Urinary bladder (tissue), 4 donors: ENCODE measurements around the gene CD69. TPM values are rescaled to one million over a fixed set of nuclear protein-coding genes. Genes with fewer than 3 reads are reported as not detected.

Source experiments
- DNase-seq: peaks from one replicate; pipeline ENCODE4 v3.0.0-alpha.2; 2015; ENCODE audit errors: extremely low spot score
- H3K27ac ChIP-seq: one replicate; pipeline ENCODE4 v1.5.1; 2013; ENCODE audit warnings: low read depth, mild to moderate bottlenecking, moderate library complexity
- H3K36me3 ChIP-seq: one replicate; pipeline ENCODE4 v1.6.1; 2013; ENCODE audit warnings: mild to moderate bottlenecking, moderate library complexity; ENCODE audit not compliant: insufficient read depth
- H3K4me1 ChIP-seq: one replicate; pipeline ENCODE4 v1.6.1; 2013; ENCODE audit warnings: mild to moderate bottlenecking, moderate library complexity; ENCODE audit not compliant: insufficient read depth
- H3K4me3 ChIP-seq: one replicate; pipeline ENCODE4 v1.5.1; 2013; ENCODE audit warnings: low read depth, low read length
- WGBS: extraction: QIAGEN DNeasy Blood & Tissue Kit; methylation state at CpG from one replicate; pipeline ENCODE4 v1.1.7; 2013; 5-methylcytosine and 5-hydroxymethylcytosine counted together
- polyA plus RNA-seq: library from polyadenylated mRNA; stranded (reverse); fragments of 200-250 nt; gene quantifications from one replicate; pipeline ENCODE4 v1.2.3, GENCODE V29; 2013
- total RNA-seq: library from RNA; depleted of rRNA; stranded (reverse); fragments of >200 nt; gene quantifications from one replicate; pipeline ENCODE4 v1.2.3, GENCODE V29; 2014
- donor health status: healthy with polysubstance abuse.
- donor health status: healthy.

The CD69 gene
- total and polyA plus RNA-seq, 2 donors = 7.4 to 13.7 TPM

DNA sequence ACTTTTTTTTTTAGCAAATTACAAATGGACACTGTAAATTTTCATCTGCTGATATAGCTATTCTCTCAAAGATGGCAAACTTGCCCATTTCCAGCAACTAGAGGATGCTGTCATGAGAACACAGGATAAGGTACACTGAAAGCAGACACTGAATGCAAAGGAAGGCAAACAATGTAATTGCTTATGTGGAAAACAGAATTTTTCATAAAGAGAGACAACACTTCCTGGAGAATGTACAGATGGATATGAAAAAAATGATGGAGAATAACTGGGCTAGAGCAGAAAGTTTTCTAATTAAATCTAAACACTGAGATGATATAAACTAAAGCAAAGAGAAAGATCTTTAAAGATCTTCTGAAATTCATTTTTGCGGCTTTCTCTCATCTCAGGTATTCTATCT lies 581 bp downstream of the CD69 start:
- peak overlapping the region; percentile 35 for H3K4me3 ChIP-seq
- 79% methylated on average over 1 of the region's 1 CpG for WGBS
- no peaks in the 10 kb centered on the region for H3K36me3 ChIP-seq
- H3K4me1 ChIP-seq = no peaks in the 10 kb centered on the region
- peak overlapping the region; percentile 23 for H3K27ac ChIP-seq
- no peak for DNase-seq

GRCh38 chr12:9759694-9760093 lies 1.0 kb downstream of the CD69 start:
- Histone ChIP-seq H3K4me3 (no peak overlapping the region), H3K27ac (no peak overlapping the region), H3K4me1 (no peaks in the 10 kb centered on the region), H3K36me3 (no peaks in the 10 kb centered on the region)
- WGBS = 79% methylated on average over 1 of the region's 1 CpG
- no peak for DNase-seq

- no peaks in the 10 kb centered on the region for H3K4me1 ChIP-seq
- no peaks in the 10 kb centered on the region for H3K36me3 ChIP-seq
- H3K4me3 ChIP-seq = peak overlapping the region; percentile 39
- no peak for DNase-seq
- no peak overlapping the region for H3K27ac ChIP-seq
- 89% methylated on average over 3 of the region's 3 CpGs for WGBS
These were observed 2.6 kb downstream of the CD69 start for GRCh38 chr12:9758119-9758518.

DNA sequence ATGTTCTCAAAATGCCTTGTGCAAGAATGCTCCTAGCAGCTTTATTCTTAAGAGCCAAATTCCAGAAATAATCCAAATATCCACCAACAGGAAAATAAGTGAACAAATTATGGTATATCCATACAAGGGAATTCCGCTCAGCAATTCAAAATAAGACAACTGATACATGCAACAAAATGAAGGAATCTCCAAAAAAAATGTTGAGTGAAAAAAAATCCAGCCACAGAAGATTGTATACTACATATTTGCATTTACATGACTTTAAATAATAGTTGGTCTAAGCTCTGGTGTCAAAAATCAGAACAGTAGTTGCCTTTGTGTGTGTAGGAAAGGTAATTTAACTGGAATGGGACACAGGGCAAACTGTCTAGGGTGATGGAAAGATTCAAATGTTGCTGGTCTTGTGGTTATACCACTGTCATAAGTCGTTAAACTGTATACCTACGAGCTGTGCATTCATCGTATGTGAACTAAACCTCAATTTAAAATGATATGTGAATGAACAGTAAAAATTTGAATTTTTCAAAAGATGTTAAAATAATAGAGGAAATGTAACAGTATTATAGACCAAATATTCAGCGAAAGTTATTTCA lies 3.2 kb downstream of the CD69 start:
- Histone ChIP-seq H3K36me3 (no peaks in the 10 kb centered on the region), H3K27ac (no peak overlapping the region), H3K4me1 (no peaks in the 10 kb centered on the region), H3K4me3 (no peak overlapping the region)
- 78% methylated on average over 5 of the region's 5 CpGs for WGBS
- no peak for DNase-seq

GRCh38 chr12:9756706-9757105 lies 4.0 kb downstream of the CD69 start:
- WGBS = 88% methylated on average over 5 of the region's 5 CpGs
- Histone ChIP-seq H3K4me1 (no peaks in the 10 kb centered on the region), H3K4me3 (no peak overlapping the region), H3K36me3 (no peaks in the 10 kb centered on the region), H3K27ac (no peak overlapping the region)
- DNase-seq = no peak

GRCh38 chr12:9756170-9756569 lies 4.5 kb downstream of the CD69 start:
- WGBS = 82% methylated on average over 2 of the region's 2 CpGs
- no peak for DNase-seq
- Histone ChIP-seq H3K4me1 (no peaks in the 10 kb centered on the region), H3K27ac (no peak overlapping the region), H3K36me3 (no peaks in the 10 kb centered on the region), H3K4me3 (no peak overlapping the region)

- Histone ChIP-seq H3K36me3 (no peaks in the 10 kb centered on the region), H3K27ac (no peak overlapping the region), H3K4me3 (no peak overlapping the region), H3K4me1 (no peaks in the 10 kb centered on the region)
- DNase-seq = no peak
- WGBS = 74% methylated on average over 2 of the region's 2 CpGs
These were observed 5.1 kb downstream of the CD69 start for GRCh38 chr12:9755567-9755966.

DNA sequence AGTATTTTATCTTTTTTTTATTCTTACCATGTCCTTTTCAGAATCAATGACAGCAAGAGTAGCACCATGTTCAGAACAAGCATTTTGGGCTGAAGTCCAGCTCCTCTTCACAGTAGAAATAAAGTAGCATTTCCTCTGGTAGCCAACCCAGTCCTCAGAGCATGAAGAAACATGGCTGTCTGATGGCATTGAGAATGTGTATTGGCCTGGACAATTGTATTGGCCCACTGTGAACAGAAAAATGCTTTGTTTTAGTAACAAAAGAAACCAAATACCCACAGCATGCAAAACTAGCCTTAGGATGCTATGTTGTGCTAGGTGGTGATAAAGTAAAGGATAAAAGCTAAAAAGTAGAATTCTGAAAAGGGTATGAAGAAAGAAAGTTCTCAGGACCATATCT lies 5.7 kb downstream of the CD69 start:
- DNase-seq = no peak
- Histone ChIP-seq H3K36me3 (no peaks in the 10 kb centered on the region), H3K4me3 (no peak overlapping the region), H3K4me1 (no peaks in the 10 kb centered on the region), H3K27ac (no peak overlapping the region)

DNA sequence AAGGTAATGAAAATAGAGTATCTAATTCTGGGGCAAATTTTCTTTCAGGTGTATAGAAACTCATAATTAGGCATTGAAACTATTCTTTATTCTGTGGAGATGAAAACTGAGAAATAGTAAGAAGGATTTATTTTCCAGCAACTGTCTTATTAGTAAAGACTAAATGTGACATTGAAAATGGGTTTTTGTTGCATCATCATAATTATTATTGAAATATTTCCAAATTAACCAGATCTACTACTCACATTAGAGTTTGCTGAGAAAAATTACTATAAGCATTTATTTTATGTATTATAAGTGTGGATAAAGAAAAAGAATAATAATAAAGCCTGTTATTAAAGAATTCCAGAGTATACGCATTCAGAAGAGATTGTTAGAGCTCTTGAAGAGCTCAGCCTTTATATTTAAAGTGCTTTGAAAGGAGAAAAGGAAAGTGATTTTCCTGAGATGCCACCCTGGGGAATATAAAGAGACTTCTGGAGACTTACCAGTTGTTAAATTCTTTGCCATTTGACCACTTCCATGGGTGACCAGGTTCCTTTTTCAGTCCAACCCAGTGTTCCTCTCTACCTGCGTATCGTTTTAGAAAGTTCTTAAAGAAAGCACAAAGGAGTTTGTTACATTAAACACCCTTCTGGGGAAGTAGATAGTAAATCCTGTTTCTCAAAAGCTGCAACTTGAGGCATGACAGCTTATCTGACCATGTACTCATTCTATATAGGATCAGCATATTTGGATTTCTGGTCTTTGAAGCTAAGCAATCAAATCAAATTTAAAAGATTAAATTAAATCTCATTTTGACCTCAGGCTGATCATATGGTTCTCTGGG lies 6.4 kb downstream of the CD69 start:
- H3K4me3 ChIP-seq = no peak overlapping the region
- no peak for DNase-seq
- H3K27ac ChIP-seq = no peak overlapping the region
- H3K4me1 ChIP-seq = no peaks in the 10 kb centered on the region
- WGBS = 83% methylated on average over 3 of the region's 3 CpGs
- no peaks in the 10 kb centered on the region for H3K36me3 ChIP-seq

DNA sequence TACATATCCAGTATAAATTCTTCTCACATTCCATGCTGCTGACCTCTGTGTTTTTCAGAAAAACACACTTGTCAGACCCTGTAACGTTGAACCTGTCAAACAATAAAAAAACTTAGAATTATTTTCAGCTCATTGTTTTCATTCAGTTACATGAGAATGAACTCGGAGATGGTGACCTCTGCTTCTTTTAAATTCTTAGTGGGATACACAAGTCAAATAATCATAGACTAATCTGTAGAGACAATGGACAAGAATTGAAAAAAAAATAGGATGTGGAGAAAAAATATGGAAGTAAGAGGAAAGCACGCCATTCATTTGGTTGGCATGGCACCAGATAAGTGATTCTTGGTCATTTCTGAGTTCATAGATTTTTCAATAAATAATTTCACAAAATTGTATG lies 7.2 kb downstream of the CD69 start:
- Histone ChIP-seq H3K36me3 (no peaks in the 10 kb centered on the region), H3K4me1 (no peaks in the 10 kb centered on the region), H3K27ac (no peak overlapping the region), H3K4me3 (no peak overlapping the region)
- no peak for DNase-seq
- 69% methylated on average over 3 of the region's 3 CpGs for WGBS

GRCh38 chr12:9753073-9753472 lies 7.6 kb downstream of the CD69 start:
- DNase-seq = no peak
- Histone ChIP-seq H3K27ac (no peak overlapping the region), H3K36me3 (no peaks in the 10 kb centered on the region), H3K4me3 (no peak overlapping the region), H3K4me1 (no peaks in the 10 kb centered on the region)
- WGBS = 63% methylated on average over 2 of the region's 2 CpGs

GRCh38 chr12:9752145-9752933 lies 8.4 kb downstream of the CD69 start:
- no peak overlapping the region for H3K4me3 ChIP-seq
- no peak overlapping the region for H3K27ac ChIP-seq
- no peaks in the 10 kb centered on the region for H3K36me3 ChIP-seq
- 91% methylated on average over 2 of the region's 2 CpGs for WGBS
- no peak for DNase-seq
- H3K4me1 ChIP-seq = no peaks in the 10 kb centered on the region

- 34% methylated on average over 9 of the region's 9 CpGs for WGBS
- no peak overlapping the region for H3K4me3 ChIP-seq
- no peak for DNase-seq
These were observed 9.2 kb downstream of the CD69 start for GRCh38 chr12:9751204-9752144.

More at GRCh38 chr12:9751204-9752144, 9.2 kb downstream of the CD69 start:
- Histone ChIP-seq H3K36me3 (no peaks in the 10 kb centered on the region), H3K4me1 (no peaks in the 10 kb centered on the region), H3K27ac (no peak overlapping the region)
